ENCODE results near the gene LEKR1.
"Not testable (repeated sequence)": the region's sequence is repeated elsewhere in the genome, so short reads cannot be mapped to it uniquely, and the experiment has no call there.

Gene LEKR1

GRCh38 chr3:156826144-156826895 lies at the start of gene LEKR1:
Gene LEKR1, plus strand, starts transcription at chr3:156826353. Its CDS starts 2,977 bp downstream, at chr3:156829330.
- peak; percentile 77 for DNase-seq (ENCODE audit: low spot score)

GRCh38 chr3:156776871-156777270 lies 49.3 kb upstream of the LEKR1 start:
- no peak for DNase-seq (ENCODE audit: low spot score)

- DNase-seq (ENCODE audit: low spot score) = no peak
These were observed 44.6 kb upstream of the LEKR1 start for GRCh38 chr3:156781310-156782230.

- no peak for DNase-seq (ENCODE audit: low spot score)
These were observed 43.8 kb upstream of the LEKR1 start for GRCh38 chr3:156782319-156782718.

- no peak for DNase-seq (ENCODE audit: low spot score)
These were observed 43.2 kb upstream of the LEKR1 start for GRCh38 chr3:156782921-156783320.

- DNase-seq (ENCODE audit: low spot score) = no peak
These were observed 39.2 kb upstream of the LEKR1 start for GRCh38 chr3:156787001-156787400.

GRCh38 chr3:156787926-156788663 lies 38.1 kb upstream of the LEKR1 start:
- DNase-seq (ENCODE audit: low spot score) = no peak

- DNase-seq (ENCODE audit: low spot score) = no peak
These were observed 37.3 kb upstream of the LEKR1 start for GRCh38 chr3:156788846-156789245.

GRCh38 chr3:156790156-156790555 lies 36.0 kb upstream of the LEKR1 start:
- DNase-seq (ENCODE audit: low spot score) = no peak

GRCh38 chr3:156792114-156792513 lies 34.0 kb upstream of the LEKR1 start:
- DNase-seq (ENCODE audit: low spot score) = no peak

GRCh38 chr3:156792536-156792935 lies 33.6 kb upstream of the LEKR1 start:
- no peak for DNase-seq (ENCODE audit: low spot score)

GRCh38 chr3:156792945-156793344 lies 33.2 kb upstream of the LEKR1 start:
- DNase-seq (ENCODE audit: low spot score) = no peak

GRCh38 chr3:156793400-156793799 lies 32.8 kb upstream of the LEKR1 start:
- no peak for DNase-seq (ENCODE audit: low spot score)

GRCh38 chr3:156793851-156794250 lies 32.3 kb upstream of the LEKR1 start:
- DNase-seq (ENCODE audit: low spot score) = no peak

- no peak for DNase-seq (ENCODE audit: low spot score)
These were observed 30.2 kb upstream of the LEKR1 start for GRCh38 chr3:156795890-156796481.

- no peak for DNase-seq (ENCODE audit: low spot score)
These were observed 28.8 kb upstream of the LEKR1 start for GRCh38 chr3:156797368-156797767.

GRCh38 chr3:156800287-156800686 lies 25.9 kb upstream of the LEKR1 start:
- not testable (repeated sequence) for DNase-seq (ENCODE audit: low spot score)

- no peak for DNase-seq (ENCODE audit: low spot score)
These were observed 24.4 kb upstream of the LEKR1 start for GRCh38 chr3:156801746-156802145.

GRCh38 chr3:156802821-156803606 lies 23.1 kb upstream of the LEKR1 start:
- DNase-seq (ENCODE audit: low spot score) = no peak

GRCh38 chr3:156803952-156804741 lies 22.0 kb upstream of the LEKR1 start:
- DNase-seq (ENCODE audit: low spot score) = no peak

All from kidney capillary endothelial cell (primary cell).